ENCODE measurements around the gene GRB2. TPM values are rescaled to one million over a fixed set of nuclear protein-coding genes. Genes with fewer than 3 reads are reported as not detected.
"Not testable (repeated sequence)": the region's sequence is repeated elsewhere in the genome, so short reads cannot be mapped to it uniquely, and the experiment has no call there.

Gene GRB2
- total RNA-seq, 1 experiment from 2014 or later, result 148 TPM

DNA sequence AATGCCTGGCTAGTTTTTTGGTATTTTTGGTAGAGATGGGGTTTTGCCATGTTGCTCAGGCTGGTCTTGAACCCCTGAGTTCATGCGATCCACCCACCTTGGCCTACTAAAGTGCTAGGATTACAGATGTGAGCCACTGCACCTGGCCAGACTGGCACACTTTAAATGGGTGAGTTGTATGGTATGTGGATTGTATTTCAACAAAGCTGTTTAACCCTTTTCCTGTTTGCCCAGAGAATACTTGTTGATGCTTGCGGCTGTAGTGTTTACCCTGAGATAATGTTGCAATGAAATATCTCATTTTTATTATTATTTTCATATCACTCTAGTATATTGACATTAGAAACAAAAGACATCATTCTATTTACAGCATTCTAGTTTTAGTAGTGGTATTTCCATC, 33.8 kb upstream of the GRB2 start:
- DNase-seq (ENCODE audit: low read depth, low spot score) (no peak), ATAC-seq (no peak)
- Histone ChIP-seq H3K36me3 (ENCODE audit: control insufficient read depth, insufficient read depth, low read length) (no peaks in the 10 kb centered on the region), H3K4me3 (ENCODE audit: low read depth in 2 of 2, low read length in 2 of 2) (no peak overlapping the region), H3K4me1 (ENCODE audit: control insufficient read depth, insufficient read depth, low read length) (no peaks in the 10 kb centered on the region), H3K27ac (ENCODE audit: low read length) (no peak overlapping the region), H3K9me3 (ENCODE audit: control insufficient read depth, insufficient read depth, low read depth, low read length) (no peaks in the 10 kb centered on the region), H3K27me3 (ENCODE audit: control insufficient read depth, insufficient read depth, low read length) (no peaks in the 10 kb centered on the region)
- no TSS peak for BruUV-seq (replicated peaks)
- CTCF ChIA-PET, result no interaction called here
- TF ChIP-seq POLR2AphosphoS5 (IDR thresholded peaks at IDR 0.05; ENCODE audit: low read depth, low read length), result no peak
- TF ChIP-seq, protein P1, sequence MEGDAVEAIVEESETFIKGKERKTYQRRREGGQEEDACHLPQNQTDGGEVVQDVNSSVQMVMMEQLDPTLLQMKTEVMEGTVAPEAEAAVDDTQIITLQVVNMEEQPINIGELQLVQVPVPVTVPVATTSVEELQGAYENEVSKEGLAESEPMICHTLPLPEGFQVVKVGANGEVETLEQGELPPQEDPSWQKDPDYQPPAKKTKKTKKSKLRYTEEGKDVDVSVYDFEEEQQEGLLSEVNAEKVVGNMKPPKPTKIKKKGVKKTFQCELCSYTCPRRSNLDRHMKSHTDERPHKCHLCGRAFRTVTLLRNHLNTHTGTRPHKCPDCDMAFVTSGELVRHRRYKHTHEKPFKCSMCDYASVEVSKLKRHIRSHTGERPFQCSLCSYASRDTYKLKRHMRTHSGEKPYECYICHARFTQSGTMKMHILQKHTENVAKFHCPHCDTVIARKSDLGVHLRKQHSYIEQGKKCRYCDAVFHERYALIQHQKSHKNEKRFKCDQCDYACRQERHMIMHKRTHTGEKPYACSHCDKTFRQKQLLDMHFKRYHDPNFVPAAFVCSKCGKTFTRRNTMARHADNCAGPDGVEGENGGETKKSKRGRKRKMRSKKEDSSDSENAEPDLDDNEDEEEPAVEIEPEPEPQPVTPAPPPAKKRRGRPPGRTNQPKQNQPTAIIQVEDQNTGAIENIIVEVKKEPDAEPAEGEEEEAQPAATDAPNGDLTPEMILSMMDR (IDR thresholded peaks at IDR 0.05), result no peak
- TF ChIP-seq SIN3A (IDR thresholded peaks at IDR 0.05; ENCODE audit: borderline replicate concordance, insufficient read depth, low read depth, low read length), result no peak
- no peak for TF ChIP-seq TCF7L2 (IDR thresholded peaks at IDR 0.05; ENCODE audit: low read depth, low read length)
- POLR2A ChIA-PET, result no interaction called here
- in situ Hi-C loops (cut with HindIII; ENCODE audit: low pct_unique_long_range_greater_than_20kb, low sequenced_read_pairs) (no loop called here), intact Hi-C loops (cut with micrococcal nuclease; ENCODE audit: unreplicated experiment) (no loop called here)

DNA sequence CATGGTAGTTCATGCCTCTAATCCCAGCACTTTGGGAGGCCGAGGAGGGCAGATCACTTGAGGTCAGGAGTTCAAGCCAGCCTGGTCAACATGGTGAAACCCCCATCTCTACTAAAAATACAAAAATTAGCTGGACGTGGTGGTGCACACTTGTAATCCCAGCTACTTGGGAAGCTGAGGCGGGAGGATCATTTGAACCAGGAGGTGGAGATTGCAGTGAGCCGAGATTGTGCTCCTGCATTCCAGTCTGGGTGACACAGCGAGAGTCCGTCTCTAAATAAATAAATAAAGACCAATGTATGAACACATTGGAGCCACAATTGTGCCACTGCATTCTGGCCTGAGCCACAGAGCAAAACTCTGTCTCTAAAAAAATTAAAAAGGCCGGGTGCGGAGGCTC, 31.9 kb upstream of the GRB2 start:
- in situ Hi-C loops (cut with HindIII; ENCODE audit: low pct_unique_long_range_greater_than_20kb, low sequenced_read_pairs); POLR2A ChIA-PET: not testable (repeated sequence)

DNA sequence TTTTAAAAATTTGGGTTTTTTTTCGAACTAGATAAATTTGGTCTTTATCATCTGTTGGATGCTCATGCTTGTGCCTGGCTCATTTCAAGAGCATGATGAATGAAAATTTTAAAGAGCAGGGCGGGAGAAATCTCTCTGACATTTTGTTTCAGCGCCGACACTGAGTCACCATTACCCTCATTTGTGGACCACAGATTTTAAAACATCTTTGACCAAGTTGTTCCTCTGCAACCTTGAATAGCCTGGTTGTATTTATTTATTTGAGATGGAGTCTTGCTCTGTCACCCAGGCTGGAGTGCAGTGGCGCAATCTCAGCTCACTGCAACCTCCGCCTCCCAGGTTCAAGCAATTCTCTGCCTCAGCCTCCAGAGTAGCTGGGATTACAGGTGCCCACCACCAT, 29.0 kb upstream of the GRB2 start:
- H3K4me3 ChIP-seq (ENCODE audit: low read depth in 2 of 2, low read length in 2 of 2); in situ Hi-C loops (cut with HindIII; ENCODE audit: low pct_unique_long_range_greater_than_20kb, low sequenced_read_pairs); BruUV-seq (replicated peaks); CTCF ChIA-PET; H3K27me3 ChIP-seq (ENCODE audit: control insufficient read depth, insufficient read depth, low read length); H3K27ac ChIP-seq (ENCODE audit: low read length); DNase-seq (ENCODE audit: low read depth, low spot score); intact Hi-C loops (cut with micrococcal nuclease; ENCODE audit: unreplicated experiment); ATAC-seq; H3K36me3 ChIP-seq (ENCODE audit: control insufficient read depth, insufficient read depth, low read length); H3K9me3 ChIP-seq (ENCODE audit: control insufficient read depth, insufficient read depth, low read depth, low read length); POLR2A ChIA-PET: not testable (repeated sequence)
- peaks cover 10% of the 10 kb centered on the region for H3K4me1 ChIP-seq (ENCODE audit: control insufficient read depth, insufficient read depth, low read length)

More for the DNA sequence above, 31.9 kb upstream of the GRB2 start:
- ATAC-seq; CTCF ChIA-PET; H3K4me1 ChIP-seq (ENCODE audit: control insufficient read depth, insufficient read depth, low read length); DNase-seq (ENCODE audit: low read depth, low spot score); H3K36me3 ChIP-seq (ENCODE audit: control insufficient read depth, insufficient read depth, low read length); H3K4me3 ChIP-seq (ENCODE audit: low read depth in 2 of 2, low read length in 2 of 2); H3K9me3 ChIP-seq (ENCODE audit: control insufficient read depth, insufficient read depth, low read depth, low read length); H3K27me3 ChIP-seq (ENCODE audit: control insufficient read depth, insufficient read depth, low read length); intact Hi-C loops (cut with micrococcal nuclease; ENCODE audit: unreplicated experiment); H3K27ac ChIP-seq (ENCODE audit: low read length); BruUV-seq (replicated peaks): not testable (repeated sequence)

DNA sequence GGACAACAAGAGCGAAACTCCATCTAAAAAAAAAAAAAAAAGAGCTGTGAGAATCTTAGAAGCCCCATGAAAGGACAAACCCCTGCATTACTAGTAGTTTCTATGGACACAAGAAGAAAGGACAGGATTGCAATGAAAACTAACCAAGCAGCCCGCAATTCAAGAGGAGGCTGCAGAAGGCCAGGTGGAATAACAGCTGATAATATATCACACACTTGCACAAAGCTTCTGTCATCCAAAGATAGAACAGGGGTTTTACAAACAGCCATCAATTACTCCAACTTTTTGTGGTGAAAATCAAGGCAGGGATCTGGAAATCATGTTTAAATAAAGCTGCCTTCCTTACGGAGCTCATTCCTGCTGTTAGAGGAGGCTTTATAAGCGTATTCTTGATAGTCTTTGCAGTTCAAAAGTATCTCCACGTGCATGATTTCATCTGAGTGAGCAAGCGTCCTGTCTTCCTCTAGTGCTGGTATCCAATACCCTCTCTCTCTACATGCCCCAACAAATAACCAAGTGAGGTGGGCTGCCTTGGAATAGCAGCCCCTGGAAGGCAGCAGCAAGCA, 27.8 kb upstream of the GRB2 start:
- POLR2A ChIA-PET, result no interaction called here
- intact Hi-C loops (cut with micrococcal nuclease; ENCODE audit: unreplicated experiment) (no loop called here), in situ Hi-C loops (cut with HindIII; ENCODE audit: low pct_unique_long_range_greater_than_20kb, low sequenced_read_pairs) (no loop called here)
- ATAC-seq (no peak), DNase-seq (ENCODE audit: low read depth, low spot score) (no peak)
- CTCF ChIA-PET, result no interaction called here
- Histone ChIP-seq H3K36me3 (ENCODE audit: control insufficient read depth, insufficient read depth, low read length) (no peaks in the 10 kb centered on the region), H3K9me3 (ENCODE audit: control insufficient read depth, insufficient read depth, low read depth, low read length) (no peaks in the 10 kb centered on the region), H3K4me1 (ENCODE audit: control insufficient read depth, insufficient read depth, low read length) (peaks cover 18% of the 10 kb centered on the region), H3K27ac (ENCODE audit: low read length) (no peak overlapping the region), H3K27me3 (ENCODE audit: control insufficient read depth, insufficient read depth, low read length) (no peaks in the 10 kb centered on the region), H3K4me3 (ENCODE audit: low read depth in 2 of 2, low read length in 2 of 2) (no peak overlapping the region)
- TF ChIP-seq, protein P2, sequence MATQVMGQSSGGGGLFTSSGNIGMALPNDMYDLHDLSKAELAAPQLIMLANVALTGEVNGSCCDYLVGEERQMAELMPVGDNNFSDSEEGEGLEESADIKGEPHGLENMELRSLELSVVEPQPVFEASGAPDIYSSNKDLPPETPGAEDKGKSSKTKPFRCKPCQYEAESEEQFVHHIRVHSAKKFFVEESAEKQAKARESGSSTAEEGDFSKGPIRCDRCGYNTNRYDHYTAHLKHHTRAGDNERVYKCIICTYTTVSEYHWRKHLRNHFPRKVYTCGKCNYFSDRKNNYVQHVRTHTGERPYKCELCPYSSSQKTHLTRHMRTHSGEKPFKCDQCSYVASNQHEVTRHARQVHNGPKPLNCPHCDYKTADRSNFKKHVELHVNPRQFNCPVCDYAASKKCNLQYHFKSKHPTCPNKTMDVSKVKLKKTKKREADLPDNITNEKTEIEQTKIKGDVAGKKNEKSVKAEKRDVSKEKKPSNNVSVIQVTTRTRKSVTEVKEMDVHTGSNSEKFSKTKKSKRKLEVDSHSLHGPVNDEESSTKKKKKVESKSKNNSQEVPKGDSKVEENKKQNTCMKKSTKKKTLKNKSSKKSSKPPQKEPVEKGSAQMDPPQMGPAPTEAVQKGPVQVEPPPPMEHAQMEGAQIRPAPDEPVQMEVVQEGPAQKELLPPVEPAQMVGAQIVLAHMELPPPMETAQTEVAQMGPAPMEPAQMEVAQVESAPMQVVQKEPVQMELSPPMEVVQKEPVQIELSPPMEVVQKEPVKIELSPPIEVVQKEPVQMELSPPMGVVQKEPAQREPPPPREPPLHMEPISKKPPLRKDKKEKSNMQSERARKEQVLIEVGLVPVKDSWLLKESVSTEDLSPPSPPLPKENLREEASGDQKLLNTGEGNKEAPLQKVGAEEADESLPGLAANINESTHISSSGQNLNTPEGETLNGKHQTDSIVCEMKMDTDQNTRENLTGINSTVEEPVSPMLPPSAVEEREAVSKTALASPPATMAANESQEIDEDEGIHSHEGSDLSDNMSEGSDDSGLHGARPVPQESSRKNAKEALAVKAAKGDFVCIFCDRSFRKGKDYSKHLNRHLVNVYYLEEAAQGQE (IDR thresholded peaks at IDR 0.05; ENCODE audit: insufficient read depth in 1 of 2, low read depth in 2 of 2, low read length in 1 of 2), result no peak
- no peak for TF ChIP-seq SIN3A (IDR thresholded peaks at IDR 0.05; ENCODE audit: borderline replicate concordance, insufficient read depth, low read depth, low read length)
- TF ChIP-seq POLR2AphosphoS5 (IDR thresholded peaks at IDR 0.05; ENCODE audit: low read depth, low read length), result no peak
- no peak for TF ChIP-seq TCF7L2 (IDR thresholded peaks at IDR 0.05; ENCODE audit: low read depth, low read length)
- TF ChIP-seq, protein P1 (IDR thresholded peaks at IDR 0.05), result no peak
- BruUV-seq (replicated peaks), result no TSS peak

All from Panc1 (cell line).